ENCODE results near the gene DUSP1. TPM values are rescaled to one million over a fixed set of nuclear protein-coding genes. Genes with fewer than 3 reads are reported as not detected.

Gene DUSP1
- total RNA-seq, 1 donor from 2014 or later, result 1,666 TPM

DNA sequence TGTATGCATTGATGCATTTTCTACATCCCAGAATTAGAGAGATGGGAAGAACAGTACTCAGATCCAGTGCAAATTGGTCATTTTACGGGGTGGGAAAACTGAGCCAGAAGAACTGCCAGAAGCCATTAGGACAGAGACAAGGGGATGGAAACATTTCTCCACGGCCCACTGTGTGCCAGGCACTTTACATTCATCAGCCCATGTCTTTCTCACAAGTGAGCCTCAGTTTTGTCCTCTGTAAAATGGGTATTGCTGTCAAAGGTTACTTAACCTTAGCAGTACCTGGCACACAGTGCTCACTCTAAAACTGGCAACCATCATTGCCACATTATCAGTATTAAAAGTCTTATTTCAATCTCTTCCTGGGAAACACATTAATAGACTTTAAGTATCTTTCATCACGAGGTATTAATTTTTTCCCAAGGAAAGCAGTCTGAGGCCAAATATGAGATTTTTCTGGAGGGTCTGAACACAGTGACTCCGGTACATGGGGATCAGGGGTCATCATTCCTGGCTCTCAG lies 5.2 kb downstream of the DUSP1 start:
- no peak for DNase-seq (ENCODE audit: low spot score)

DNA sequence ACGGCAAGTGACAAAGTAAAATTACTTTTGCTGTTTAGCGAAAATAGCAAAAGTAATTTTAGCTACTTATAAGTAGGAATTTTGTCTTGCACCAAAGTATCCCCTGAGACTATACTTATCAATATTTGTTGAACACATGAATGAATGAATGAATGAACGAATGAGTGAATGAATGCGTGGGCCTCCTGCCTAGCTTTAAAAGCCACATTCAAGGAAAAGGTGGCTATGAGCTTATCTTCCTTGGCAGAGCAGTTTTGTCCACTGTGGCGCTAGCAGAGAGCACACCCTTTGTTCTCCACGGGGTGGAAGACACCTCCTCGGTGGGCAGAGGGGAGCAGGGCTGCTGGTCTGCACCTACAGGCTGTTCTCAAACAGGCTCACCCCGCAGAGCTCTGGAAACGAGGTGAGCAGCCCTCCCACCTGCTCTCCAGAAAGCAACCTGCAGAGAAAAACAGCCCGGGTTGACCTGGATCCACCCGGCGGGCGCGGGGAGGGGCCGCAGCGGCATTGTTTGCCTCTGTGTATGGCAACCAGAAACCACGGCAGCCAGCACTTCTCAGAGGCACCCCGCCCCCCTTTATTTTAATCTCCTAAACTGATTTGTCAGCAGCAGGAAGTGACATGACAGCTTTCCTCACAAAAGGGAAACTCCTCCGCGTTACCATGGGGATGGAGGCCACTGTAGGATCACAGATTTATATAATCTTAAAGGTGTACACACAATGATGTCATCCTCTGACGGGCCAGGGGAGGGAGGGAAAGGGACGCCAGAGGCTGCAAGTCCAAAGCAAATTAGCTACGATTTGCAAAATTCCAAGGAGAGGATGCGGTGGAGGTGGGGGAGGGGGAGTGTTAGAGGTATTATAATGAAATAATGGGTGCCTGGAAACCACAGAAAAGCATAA lies 5.9 kb downstream of the DUSP1 start:
- peak; percentile 97 for DNase-seq (ENCODE audit: low spot score)

DNA sequence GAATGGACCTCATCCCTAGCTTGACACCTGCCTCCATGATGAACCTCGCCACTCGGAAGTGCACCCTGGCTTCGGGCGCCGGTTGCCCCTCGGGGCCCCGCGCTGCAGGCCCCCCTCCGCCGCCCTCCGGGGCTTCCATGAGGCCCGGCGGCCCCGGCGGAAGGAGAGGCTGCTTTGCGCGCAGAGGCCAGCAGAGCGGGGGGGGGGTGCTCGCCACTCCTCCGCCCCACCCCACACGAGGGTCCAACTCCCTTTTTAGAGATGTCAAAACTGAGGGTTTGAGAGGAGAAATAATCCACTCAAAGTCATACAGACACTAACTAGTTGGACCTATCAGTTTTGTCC lies 7.9 kb downstream of the DUSP1 start:
- DNase-seq (ENCODE audit: low spot score), result peak; percentile 75

DNA sequence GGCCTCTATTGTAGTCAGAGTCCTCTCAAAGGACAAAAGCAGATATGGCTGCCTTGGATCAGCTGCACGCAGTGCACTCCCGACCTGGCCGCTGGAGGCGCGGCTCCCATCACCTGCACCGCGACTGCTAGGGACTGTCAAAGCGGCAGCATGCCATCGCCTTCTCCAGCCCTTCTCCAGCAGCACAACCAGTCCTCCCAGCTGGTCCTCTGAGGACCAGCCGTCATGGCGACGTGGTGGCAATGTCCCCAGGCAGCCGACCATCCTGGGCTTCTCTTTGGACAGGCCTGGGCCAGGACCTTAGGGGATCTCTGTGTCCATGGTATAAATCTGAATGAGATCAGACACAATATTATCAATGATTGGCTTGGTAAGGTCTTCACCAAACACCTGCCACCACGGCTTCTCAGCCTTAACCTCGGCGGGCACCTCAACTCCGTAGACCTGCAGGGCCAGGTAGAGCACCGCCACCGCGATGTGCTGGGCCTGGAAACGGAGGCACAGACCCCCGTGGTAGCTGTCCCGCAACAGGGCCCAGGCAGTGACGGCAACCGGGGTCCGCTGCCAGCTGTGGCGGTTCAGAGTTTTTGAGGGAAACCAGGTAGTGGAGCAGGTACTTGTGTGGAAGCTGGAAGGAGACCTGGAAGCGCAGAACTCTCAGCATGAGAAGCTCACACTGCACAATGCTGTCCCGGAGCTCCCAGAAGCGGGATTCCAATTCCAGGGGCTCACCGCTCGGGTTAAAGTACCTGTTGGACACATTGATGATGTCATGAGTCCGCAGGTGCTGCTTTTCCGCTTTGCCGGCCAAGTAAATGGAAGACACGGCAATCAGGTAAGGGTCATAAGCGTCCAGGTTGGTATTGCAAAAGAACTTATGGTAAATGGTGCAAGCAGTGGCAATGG lies 8.5 kb downstream of the DUSP1 start:
- peak; percentile 85 for DNase-seq (ENCODE audit: low spot score)

DNA sequence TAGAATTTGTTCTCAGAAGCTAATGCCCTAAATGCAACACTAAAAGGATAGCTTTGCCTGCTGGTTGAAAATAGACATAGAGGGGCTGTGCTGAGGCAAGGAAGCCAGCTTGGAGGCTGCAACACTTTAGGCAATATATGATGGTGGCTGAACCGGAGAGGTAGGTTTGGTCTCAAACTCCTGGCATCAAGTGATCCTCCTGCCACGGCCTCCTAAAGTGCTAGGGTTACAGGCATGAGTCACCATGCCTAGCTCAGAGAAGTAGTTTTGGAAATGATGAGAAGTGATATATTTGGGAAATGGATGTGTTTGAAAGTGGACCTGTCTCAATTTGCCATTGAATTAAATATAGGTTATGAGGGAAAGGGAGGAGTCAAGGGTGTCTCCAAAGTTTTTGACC lies 10.0 kb downstream of the DUSP1 start:
- no peak for DNase-seq (ENCODE audit: low spot score)

DNA sequence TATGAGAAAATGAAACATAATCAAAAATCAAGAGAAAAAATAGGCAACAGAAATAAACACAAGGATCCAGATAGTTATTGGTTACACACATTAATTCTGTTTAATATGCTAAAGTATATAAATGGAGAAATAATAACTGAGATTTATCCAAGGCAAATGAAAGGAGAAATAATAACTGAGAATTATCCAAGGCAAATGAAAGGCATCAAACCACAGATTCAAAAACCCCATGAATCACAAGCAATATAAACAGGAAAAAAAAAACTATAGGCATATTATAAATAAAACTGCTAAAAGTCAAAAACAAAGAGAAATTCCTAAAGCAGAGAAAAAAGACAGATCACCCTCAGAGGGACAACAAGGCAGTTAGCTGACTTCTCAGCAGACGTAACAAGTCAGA lies 10.9 kb downstream of the DUSP1 start:
- DNase-seq (ENCODE audit: low spot score), result no peak

DNA sequence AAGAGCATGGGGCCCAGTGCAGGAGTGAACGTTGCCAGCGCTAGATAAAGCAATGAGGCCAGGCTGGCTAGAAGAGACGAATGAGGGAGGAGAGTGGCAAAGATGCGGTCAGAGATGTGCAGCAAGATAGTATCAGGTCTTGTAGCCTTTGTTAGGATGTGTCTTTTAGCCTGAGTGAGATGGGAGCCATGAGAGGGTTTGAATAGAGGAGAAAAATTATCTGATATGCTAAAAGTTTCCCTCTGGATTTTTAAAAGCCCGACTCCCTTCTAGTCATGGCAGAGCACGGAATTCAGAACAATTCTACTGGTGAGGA lies 12.2 kb downstream of the DUSP1 start:
- DNase-seq (ENCODE audit: low spot score), result no peak

DNA sequence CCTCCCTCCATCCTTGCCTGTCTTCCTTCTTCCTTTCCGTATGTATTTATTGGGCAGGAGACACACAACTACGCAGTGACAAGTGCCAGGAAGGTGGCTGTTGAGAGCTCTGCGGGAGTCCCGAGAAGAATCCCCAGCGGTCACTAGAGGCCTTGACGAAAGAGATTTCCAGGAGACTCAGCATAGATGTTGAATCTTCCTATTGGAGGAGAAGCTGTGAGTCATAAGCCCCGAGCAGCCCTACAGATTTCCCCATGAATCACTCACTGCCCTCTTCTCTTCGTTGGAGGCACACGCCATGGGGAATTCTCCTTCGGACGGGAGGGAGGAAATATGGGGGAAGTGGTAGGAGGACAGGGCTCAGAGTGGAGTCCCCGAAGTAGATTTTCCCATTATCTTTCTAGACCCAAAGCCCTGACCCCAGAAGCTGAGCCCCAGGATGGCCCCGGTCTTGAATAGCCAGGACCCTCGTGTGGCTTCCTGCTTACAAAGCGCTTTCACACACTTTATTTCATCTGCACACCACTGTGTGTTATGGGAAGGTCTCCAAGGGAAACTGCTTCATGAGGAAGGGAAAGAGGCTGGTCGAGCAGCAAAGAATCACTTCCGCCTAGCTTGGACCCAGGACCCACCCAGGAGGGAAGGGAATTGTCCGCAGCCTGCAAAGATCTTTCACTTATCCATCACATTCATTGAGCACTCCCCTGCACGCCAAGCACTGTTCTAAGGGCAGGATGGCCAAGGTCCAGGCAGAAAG lies 12.7 kb downstream of the DUSP1 start:
- DNase-seq (ENCODE audit: low spot score), result peak; percentile 84

DNA sequence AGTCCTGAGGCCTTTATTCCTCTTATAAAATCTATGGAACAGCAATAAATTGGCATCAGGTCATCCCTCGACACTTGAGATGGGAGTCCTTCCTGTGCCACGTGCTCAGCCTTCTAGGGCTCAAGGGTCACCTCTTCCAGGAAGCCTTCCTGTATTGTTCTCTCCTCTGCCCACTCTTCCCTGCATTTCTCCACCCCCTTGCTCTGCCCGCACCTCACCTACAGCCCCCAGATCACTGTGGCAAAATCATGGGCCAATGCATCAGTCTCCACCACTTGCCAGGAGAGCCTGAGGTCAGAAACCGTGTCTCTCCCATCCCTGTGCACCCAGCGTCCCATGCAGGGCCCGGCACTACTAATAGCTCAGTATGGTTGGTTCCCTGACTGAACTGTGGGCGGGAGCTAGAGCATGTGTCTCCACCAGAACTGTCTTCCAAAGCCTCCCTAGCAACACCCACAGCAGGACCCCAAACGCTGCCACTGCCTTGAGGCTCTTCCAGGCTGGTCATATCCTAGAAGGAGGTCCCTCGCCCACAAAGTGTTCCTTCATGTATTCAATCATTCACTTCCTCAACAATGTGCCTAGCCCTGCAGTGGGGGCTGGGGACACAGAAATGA lies 13.5 kb downstream of the DUSP1 start:
- peak; percentile 79 for DNase-seq (ENCODE audit: low spot score)

DNA sequence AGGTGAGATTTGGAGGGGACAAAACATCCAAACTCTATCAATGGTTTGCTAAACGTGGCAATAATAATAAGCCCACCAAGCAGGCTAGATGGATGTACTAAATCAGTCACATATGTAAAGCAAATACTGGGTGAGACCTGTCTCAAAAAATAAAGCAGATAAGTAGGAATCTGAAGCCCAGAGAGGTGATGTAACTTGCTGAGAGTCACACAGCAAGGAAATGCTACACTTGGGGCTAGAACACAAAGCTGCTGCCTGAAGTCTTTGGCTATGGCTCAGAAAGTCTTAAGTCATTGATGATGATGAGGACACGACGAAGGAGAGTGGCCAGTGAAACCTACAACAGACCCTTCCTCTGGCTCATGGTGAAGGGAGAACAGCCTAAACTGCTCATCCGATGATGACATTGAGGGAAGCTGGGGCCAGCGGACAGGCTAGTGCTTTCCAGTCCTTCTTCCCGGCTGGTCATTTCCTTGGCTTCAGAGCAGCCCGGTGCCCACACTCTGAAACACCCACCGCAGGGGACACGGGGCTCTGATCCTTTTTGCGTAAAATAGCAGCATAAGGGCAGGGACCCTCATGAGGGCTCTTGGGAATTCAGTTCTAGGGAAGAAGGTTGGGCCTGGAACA lies 14.1 kb downstream of the DUSP1 start:
- DNase-seq (ENCODE audit: low spot score), result no peak

DNA sequence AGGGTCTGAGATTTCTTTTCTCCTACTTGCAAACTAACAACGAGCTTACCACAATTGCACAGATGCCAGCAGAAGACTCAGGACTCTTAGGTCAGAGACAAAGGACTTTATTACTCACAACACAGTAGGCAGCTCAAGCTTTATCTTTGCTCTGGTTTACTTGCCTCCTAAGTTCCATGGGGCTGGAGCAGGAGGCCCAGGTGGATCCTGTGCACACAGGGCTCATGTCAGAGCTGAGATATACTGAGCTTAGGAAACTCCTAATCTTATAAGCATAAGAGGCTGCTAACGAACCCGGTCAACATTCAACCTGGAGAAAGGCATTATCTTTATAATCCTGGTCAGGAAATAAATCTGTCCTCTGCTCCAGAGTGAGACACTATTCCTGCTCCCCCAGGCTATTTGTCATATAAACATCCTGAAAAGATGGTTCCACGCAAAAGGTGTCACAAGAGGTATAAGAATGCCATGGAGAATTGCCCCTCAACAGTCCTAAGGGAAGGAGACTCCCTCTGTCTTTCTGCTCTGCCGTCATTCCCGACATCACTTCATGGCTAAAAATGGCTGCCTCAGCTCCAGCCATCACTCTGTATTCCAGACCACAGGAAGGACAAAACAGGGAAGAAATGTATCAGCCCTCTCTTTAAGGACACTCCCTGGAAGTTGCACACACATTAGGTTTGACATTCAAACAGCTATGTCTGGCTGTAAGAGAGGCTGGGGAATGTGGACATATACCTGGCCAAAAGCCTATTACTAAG lies 16.2 kb downstream of the DUSP1 start:
- peak; percentile 28 for DNase-seq (ENCODE audit: low spot score)

DNA sequence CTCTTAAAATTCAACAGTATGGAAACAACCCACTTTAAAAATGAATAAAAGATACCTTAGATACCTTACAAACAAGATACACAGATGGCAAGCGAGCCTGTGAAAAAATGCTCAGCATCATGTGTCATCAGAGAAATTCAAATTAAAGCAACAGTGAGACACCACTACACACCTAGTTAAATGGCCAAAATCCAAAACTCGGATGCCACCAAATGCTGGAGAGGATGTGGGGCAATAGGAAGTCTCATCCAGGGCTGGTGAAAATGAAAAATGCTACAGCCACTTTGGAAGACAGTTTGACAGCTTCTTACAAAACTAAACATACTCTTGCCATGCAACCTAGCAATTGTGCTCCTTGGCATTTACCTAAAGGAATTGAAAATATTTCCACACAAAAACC lies 17.9 kb downstream of the DUSP1 start:
- no peak for DNase-seq (ENCODE audit: low spot score)

DNA sequence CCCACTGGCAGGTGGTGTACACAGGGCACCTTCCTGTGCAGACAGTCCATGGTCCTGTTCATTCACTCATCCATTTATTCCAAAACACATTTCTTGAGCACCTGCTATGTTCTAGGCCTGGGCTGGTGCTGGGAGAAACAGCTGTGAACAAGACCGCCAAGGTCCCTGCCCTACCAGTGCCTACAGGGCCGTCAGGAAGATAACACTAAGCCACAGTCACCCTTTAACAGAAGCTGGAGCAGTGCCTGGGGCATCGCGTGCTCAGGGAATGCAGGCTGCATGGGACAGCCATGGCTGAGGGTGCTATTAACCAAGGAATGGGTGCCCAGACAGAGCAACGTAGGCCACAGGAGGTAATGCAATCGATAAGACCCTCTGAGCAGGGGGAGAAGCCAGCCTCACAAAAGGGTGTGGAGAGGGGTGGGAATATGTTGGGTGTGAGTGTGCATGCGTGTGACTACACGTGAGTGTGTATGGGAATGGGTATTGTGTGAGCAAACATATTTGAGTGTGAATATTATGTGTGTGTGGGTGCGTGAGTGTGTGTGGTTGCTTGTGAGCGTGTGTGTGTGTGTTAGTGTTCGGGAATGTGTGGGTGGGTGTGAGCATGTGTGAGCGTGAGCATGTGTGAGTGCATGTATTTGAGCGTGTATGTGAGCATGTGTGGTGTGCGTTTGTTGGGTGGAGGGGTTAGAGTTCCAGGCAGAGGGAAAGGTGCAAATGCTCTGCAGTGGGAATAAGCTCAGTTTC lies 19.1 kb downstream of the DUSP1 start:
- no peak for DNase-seq (ENCODE audit: low spot score)

DNA sequence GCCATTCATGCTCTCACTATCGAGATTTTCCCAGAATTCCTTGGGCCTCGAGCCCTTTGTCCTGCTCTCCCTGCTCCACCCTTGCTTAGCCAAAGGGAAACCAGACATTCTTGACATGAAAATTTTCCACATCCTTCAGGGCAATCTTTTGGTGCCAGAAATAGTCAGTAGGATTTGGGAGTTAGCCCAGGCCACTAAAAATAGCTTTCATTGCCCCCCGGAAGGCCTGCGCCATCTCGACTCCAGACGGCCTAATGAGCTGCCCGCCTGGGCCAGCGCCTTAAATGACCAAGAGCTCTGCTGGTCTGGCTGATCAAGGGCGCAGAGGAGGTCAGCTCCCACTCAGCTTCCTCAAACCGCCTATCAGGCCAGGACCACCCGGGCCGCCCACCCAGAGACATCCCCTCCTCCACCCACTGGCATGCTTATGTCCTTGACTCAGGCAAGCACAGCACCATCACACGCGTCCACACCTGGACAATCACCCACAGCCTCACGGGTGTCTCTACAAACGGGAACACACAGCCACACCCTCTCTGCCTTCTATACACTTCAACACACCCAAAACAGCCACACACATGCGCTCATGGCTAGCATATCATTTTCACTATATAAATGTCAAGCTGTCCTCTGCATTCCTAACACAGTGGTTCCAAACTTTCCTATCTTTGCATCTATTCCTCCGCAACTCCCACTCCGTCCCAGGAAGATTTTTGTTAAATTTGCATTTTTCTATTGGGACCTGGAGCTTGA lies 20.9 kb downstream of the DUSP1 start:
- no peak for DNase-seq (ENCODE audit: low spot score)

DNA sequence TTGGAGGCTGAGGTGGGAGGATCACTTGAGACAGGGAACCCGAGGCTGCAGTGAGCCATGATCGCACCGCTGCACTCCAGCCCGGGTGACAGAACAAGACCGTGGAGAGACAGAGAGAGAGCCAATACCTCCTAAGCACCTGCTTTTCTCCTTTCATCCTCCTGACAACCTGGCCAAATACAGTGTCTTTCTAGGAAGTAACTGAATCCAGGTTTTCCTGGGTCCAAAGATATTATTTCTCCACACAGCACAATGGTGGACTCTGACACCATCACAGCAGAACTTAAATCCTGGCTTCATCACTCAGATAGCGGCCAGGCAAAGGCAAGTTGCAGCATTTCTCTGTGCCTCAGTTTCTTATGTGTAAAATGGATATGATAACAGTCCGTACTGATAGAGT lies 21.9 kb downstream of the DUSP1 start:
- no peak for DNase-seq (ENCODE audit: low spot score)

DNA sequence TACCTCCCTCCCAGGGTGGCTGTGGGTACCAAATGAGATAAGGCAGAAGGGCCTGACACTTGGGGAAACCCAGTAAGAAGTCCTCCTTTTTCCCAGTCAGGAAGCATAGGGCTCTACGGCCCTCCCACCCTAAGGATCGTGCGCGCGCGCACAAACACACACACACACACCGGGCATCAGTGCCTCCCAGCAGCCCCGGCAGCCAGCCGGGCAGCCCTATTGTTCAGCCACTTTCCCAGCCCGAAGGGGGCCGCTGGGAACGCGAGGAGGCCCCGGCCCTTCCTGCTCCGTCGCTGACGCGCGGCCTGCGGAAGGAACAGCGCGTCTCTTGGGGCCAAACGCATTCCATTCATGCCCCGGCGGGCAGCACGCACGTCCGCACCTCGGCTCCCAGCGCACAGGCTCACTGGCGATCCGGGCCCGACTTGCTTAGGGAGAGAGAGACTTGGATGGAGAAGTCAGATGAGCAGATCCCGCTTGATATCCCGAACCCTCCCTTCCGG lies 22.6 kb downstream of the DUSP1 start:
- DNase-seq (ENCODE audit: low spot score), result peak; percentile 93

DNA sequence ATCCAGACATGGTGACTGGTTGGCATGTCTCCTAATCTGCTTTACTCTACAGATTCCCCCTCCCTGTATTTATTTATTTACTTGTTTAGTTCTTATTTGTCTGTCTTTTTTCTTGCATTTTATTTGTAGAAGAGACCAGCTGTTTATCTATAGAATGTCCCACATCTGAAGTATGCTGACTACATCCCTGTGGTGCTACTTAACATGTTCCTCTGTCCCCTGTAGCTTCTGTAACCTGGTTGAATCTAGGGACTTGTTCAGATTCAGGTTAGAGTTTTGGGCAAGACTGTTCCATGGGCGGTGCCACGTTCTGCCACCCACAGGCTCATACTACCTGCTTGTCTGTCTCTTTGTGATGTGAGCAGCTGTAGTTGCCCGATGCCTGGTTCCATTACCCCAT lies 23.5 kb downstream of the DUSP1 start:
- DNase-seq (ENCODE audit: low spot score), result no peak

DNA sequence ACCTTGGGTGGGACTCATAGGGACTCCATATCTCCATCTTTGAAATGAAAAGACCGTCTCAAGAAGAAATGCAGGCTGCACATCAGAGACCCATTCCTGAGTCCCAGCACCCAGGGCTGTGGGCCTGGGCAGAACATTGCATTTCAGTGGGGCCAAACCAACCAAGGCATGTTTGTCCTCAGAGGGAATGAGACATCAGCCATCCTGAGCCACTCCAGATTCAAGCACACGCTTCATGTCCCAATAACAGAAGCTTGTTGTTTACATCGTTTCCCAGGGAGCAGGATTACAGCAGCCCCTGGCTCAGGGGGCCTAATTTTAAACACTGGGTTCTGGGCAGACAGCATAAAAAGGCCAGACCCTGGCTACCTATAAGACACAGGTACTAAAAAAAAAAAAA lies 24.3 kb downstream of the DUSP1 start:
- no peak for DNase-seq (ENCODE audit: low spot score)
